HepG2 (cell line): ENCODE data around the gene CCL23. TPM values are rescaled to one million over a fixed set of nuclear protein-coding genes. Genes with fewer than 3 reads are reported as not detected.

Source experiments
- BHLHE40 ChIP-seq: IDR thresholded peaks from 2 replicates; pipeline ENCODE4 v1.6.1; 2011; ENCODE audit warnings: low read length, improper control_type of control experiment
- GATA4 ChIP-seq: sonication (generic); IDR thresholded peaks from 2 replicates; pipeline ENCODE4 v1.6.1; 2016; ENCODE audit warnings: antibody characterized with exemption, low read depth, borderline replicate concordance
- IRF2 ChIP-seq: IDR thresholded peaks from 2 replicates; pipeline ENCODE4 v1.6.1; 2018; ENCODE audit warnings: missing genetic modification reagents, missing compliant biosample characterization
- LCORL ChIP-seq, 2 experiments: fragments of 450-650 bp in 1 of 2; sonication (generic) in 1 of 2; formaldehyde crosslinking in 1 of 2; IDR thresholded peaks; 2 replicates each; pipeline versions ENCODE4 v1.5.0 to v1.6.1; 2017 to 2020; ENCODE audit warnings: antibody characterized with exemption in 1 of 2, missing genetic modification reagents in 1 of 2
- NCOA5 ChIP-seq: sonication (generic); formaldehyde crosslinking; IDR thresholded peaks from 2 replicates; pipeline ENCODE4 v1.4.0; 2020; ENCODE audit warnings: missing genetic modification reagents
- NPAS2 ChIP-seq: sonication (generic); formaldehyde crosslinking; IDR thresholded peaks from 2 replicates; pipeline ENCODE4 v1.8.0; 2022; ENCODE audit warnings: mild to moderate bottlenecking, missing genetic modification reagents, borderline replicate concordance
- NR2C2 ChIP-seq: sonication (generic); formaldehyde crosslinking; IDR thresholded peaks from 2 replicates; pipeline ENCODE4 v1.4.0; 2020; ENCODE audit warnings: missing genetic modification reagents, mild to moderate bottlenecking, moderate library complexity, borderline replicate concordance
- NR2F6 ChIP-seq, 2 experiments: IDR thresholded peaks; 2 replicates each; pipeline ENCODE4 v1.6.1; 2016; ENCODE audit warnings: antibody characterized with exemption in 1 of 2, mild to moderate bottlenecking in 1 of 2
- RARA ChIP-seq: IDR thresholded peaks from 2 replicates; pipeline ENCODE4 v1.6.1; 2016; ENCODE audit warnings: missing genetic modification reagents, missing compliant biosample characterization
- RBAK ChIP-seq: sonication (generic); formaldehyde crosslinking; IDR thresholded peaks from 2 replicates; pipeline ENCODE4 v1.5.1; 2020; ENCODE audit warnings: mild to moderate bottlenecking, missing genetic modification reagents
- RXRB ChIP-seq: IDR thresholded peaks from 2 replicates; pipeline ENCODE4 v1.6.1; 2016; ENCODE audit warnings: borderline replicate concordance, missing genetic modification reagents, missing compliant biosample characterization
- SAP130 ChIP-seq: IDR thresholded peaks from 2 replicates; pipeline ENCODE4 v1.6.1; 2016; ENCODE audit warnings: low read depth
- SMAD3 ChIP-seq: sonication (generic); formaldehyde crosslinking; IDR thresholded peaks from 2 replicates; pipeline ENCODE4 v1.4.0; 2020; ENCODE audit warnings: missing genetic modification reagents
- SMYD3 ChIP-seq: sonication (generic); formaldehyde crosslinking; IDR thresholded peaks from 2 replicates; pipeline ENCODE4 v1.8.1; 2023; ENCODE audit warnings: mild to moderate bottlenecking, missing genetic modification reagents
- TAF1 ChIP-seq: sonication (generic); formaldehyde crosslinking; IDR thresholded peaks from 2 replicates; pipeline ENCODE4 v1.4.0; 2020; ENCODE audit warnings: missing genetic modification reagents
- TARDBP ChIP-seq: sonication (generic); formaldehyde crosslinking; IDR thresholded peaks from 2 replicates; pipeline ENCODE4 v1.8.0; 2022; ENCODE audit warnings: mild to moderate bottlenecking, missing genetic modification reagents
- ZNF230 ChIP-seq: sonication (generic); formaldehyde crosslinking; IDR thresholded peaks from 2 replicates; pipeline ENCODE4 v1.4.0; 2020; ENCODE audit warnings: mild to moderate bottlenecking, missing genetic modification reagents
- ZNF264 ChIP-seq: sonication (generic); formaldehyde crosslinking; IDR thresholded peaks from 2 replicates; pipeline ENCODE4 v1.4.0; 2020; ENCODE audit warnings: missing genetic modification reagents
- ZNF451 ChIP-seq: sonication (generic); formaldehyde crosslinking; IDR thresholded peaks from 2 replicates; pipeline ENCODE4 v1.5.0; 2020; ENCODE audit warnings: mild to moderate bottlenecking, missing genetic modification reagents
- ZNF660 ChIP-seq: sonication (generic); formaldehyde crosslinking; IDR thresholded peaks from 2 replicates; pipeline ENCODE4 v1.5.1; 2020; ENCODE audit warnings: mild to moderate bottlenecking, low read depth, missing genetic modification reagents, borderline replicate concordance
- polyA plus RNA-seq, 8 experiments: library from polyadenylated mRNA; depleted of rRNA in 3 of 8; stranded (reverse) in 7 of 8; unstranded in 1 of 8; fragments of >200 nt; fragmentation: Illumina TruSeq in 4 of 8; extraction: Trizol in 4 of 8; gene quantifications; 2 replicates each; pipeline versions ENCODE4 v1.2.1 to v1.2.3, GENCODE V29; 2011 to 2016; ENCODE audit warnings: low read depth in 4 of 8, missing spikeins in 1 of 8, mixed read lengths in 1 of 8; ENCODE audit not compliant: insufficient read depth in 1 of 8
- total RNA-seq, 5 experiments: library from RNA; depleted of rRNA; stranded (reverse); fragments of >200 nt; fragmentation: Illumina TruSeq; extraction: Trizol; gene quantifications; 2 replicates each; pipeline ENCODE4 v1.2.3, GENCODE V29; 2016; ENCODE audit warnings: low read depth in 1 of 5
- TF ChIP-seq, protein P1 (sequence below): sonication (generic); formaldehyde crosslinking; conservative IDR thresholded peaks from 2 replicates; pipeline ENCODE4 v1.8.0; 2022; ENCODE audit warnings: missing genetic modification reagents
- TF ChIP-seq, protein P2 (sequence below): sonication (generic); formaldehyde crosslinking; IDR thresholded peaks from 2 replicates; pipeline ENCODE4 v1.4.0; 2020; ENCODE audit warnings: missing genetic modification reagents
- TF ChIP-seq, protein P3 (sequence below): sonication (generic); formaldehyde crosslinking; IDR thresholded peaks from 2 replicates; pipeline ENCODE4 v1.5.0; 2020; ENCODE audit warnings: missing genetic modification reagents, mild to moderate bottlenecking, borderline replicate concordance
- TF ChIP-seq, protein P4 (sequence below): IDR thresholded peaks from 2 replicates; pipeline ENCODE4 v1.6.1; 2016; ENCODE audit warnings: low read depth, control low read depth

CCL23 gene
- total and polyA plus RNA-seq, 2 of the 13 experiments (the other 11 are each of a cell fraction or from before 2014, with no cell fraction given): not detected

- TF ChIP-seq SMYD3 (CRISPR knock-in tag): 0 out of 2 replicates have a peak, but pooled peaks have one; percentile 24
- peak; percentile 67; the same call in 1 of the 2 replicates for TF ChIP-seq SMAD3 (CRISPR knock-in tag)
- TF ChIP-seq RBAK (CRISPR knock-in tag): no peak
- TF ChIP-seq ZNF230 (CRISPR knock-in tag): 0 out of 2 replicates have a peak, but pooled peaks have one; percentile 30
- peak; percentile 34; the same call in 1 of the 2 replicates for TF ChIP-seq SAP130 (CRISPR knock-in tag)
- peak; percentile 63; the same call in 1 of the 2 replicates for TF ChIP-seq NR2C2 (CRISPR knock-in tag)
- TF ChIP-seq, protein P1, sequence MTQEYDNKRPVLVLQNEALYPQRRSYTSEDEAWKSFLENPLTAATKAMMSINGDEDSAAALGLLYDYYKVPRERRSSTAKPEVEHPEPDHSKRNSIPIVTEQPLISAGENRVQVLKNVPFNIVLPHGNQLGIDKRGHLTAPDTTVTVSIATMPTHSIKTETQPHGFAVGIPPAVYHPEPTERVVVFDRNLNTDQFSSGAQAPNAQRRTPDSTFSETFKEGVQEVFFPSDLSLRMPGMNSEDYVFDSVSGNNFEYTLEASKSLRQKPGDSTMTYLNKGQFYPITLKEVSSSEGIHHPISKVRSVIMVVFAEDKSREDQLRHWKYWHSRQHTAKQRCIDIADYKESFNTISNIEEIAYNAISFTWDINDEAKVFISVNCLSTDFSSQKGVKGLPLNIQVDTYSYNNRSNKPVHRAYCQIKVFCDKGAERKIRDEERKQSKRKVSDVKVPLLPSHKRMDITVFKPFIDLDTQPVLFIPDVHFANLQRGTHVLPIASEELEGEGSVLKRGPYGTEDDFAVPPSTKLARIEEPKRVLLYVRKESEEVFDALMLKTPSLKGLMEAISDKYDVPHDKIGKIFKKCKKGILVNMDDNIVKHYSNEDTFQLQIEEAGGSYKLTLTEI: no peak
- peak; percentile 61; the same call in 1 of the 2 replicates for TF ChIP-seq NR2F6 (IDR thresholded peaks at IDR 0.05)
- peak; percentile 60; the same call in 1 of the 2 replicates for TF ChIP-seq NR2F6 (CRISPR knock-in tag; IDR thresholded peaks at IDR 0.05)
- TF ChIP-seq RARA (CRISPR knock-in tag): 0 out of 2 replicates have a peak, but pooled peaks have one; percentile 54
- TF ChIP-seq ZNF264 (CRISPR knock-in tag): no peak
- TF ChIP-seq TAF1 (CRISPR knock-in tag): peak; percentile 73
- 0 out of 2 replicates have a peak, but pooled peaks have one; percentile 25 for TF ChIP-seq TARDBP (CRISPR knock-in tag)
- no peak for TF ChIP-seq ZNF451
- TF ChIP-seq, protein P2, sequence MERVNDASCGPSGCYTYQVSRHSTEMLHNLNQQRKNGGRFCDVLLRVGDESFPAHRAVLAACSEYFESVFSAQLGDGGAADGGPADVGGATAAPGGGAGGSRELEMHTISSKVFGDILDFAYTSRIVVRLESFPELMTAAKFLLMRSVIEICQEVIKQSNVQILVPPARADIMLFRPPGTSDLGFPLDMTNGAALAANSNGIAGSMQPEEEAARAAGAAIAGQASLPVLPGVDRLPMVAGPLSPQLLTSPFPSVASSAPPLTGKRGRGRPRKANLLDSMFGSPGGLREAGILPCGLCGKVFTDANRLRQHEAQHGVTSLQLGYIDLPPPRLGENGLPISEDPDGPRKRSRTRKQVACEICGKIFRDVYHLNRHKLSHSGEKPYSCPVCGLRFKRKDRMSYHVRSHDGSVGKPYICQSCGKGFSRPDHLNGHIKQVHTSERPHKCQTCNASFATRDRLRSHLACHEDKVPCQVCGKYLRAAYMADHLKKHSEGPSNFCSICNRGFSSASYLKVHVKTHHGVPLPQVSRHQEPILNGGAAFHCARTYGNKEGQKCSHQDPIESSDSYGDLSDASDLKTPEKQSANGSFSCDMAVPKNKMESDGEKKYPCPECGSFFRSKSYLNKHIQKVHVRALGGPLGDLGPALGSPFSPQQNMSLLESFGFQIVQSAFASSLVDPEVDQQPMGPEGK (CRISPR knock-in tag): 0 out of 2 replicates have a peak, but pooled peaks have one; percentile 39
- TF ChIP-seq, protein P3, sequence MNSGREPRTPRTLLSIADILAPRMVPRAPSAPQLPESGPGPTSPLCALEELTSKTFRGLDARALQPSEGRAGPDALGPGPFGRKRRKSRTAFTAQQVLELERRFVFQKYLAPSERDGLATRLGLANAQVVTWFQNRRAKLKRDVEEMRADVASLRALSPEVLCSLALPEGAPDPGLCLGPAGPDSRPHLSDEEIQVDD: no peak
- peak; percentile 87 for TF ChIP-seq RXRB
- TF ChIP-seq ZNF660 (CRISPR knock-in tag): no peak
- TF ChIP-seq, protein P4, sequence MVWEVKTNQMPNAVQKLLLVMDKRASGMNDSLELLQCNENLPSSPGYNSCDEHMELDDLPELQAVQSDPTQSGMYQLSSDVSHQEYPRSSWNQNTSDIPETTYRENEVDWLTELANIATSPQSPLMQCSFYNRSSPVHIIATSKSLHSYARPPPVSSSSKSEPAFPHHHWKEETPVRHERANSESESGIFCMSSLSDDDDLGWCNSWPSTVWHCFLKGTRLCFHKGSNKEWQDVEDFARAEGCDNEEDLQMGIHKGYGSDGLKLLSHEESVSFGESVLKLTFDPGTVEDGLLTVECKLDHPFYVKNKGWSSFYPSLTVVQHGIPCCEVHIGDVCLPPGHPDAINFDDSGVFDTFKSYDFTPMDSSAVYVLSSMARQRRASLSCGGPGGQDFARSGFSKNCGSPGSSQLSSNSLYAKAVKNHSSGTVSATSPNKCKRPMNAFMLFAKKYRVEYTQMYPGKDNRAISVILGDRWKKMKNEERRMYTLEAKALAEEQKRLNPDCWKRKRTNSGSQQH (CRISPR knock-in tag): peak; percentile 63; the same call in 1 of the 2 replicates
- TF ChIP-seq LCORL (IDR thresholded peaks at IDR 0.05): 0 out of 2 replicates have a peak, but pooled peaks have one; percentile 32
- TF ChIP-seq LCORL (CRISPR knock-in tag; IDR thresholded peaks at IDR 0.05): no peak
- no peak for TF ChIP-seq NCOA5 (CRISPR knock-in tag)
- TF ChIP-seq GATA4: peak; percentile 41; the same call in 1 of the 2 replicates
- TF ChIP-seq NPAS2 (CRISPR knock-in tag): no peak
- TF ChIP-seq IRF2 (CRISPR knock-in tag): 0 out of 2 replicates have a peak, but pooled peaks have one; percentile 28
- TF ChIP-seq BHLHE40: peak; percentile 66; the same call in 1 of the 2 replicates
These were observed 15.7 kb downstream of the CCL23 start (continued) for GRCh38 chr17:36001862-36002603.
